Transverse colon (tissue), 4 donors: Measurements from ENCODE around the gene SRI.

Experiments
- CTCF ChIP-seq, 5 experiments: fragments of 200-600 bp in 3 of 5; fragments of 450-650 bp in 2 of 5; sonication (generic) in 3 of 5; IDR thresholded peaks; 1 replicate in 2 of 5; 2 replicates in 3 of 5; pipeline ENCODE4 v1.5.1; 2016 to 2017; ENCODE audit warnings: antibody characterized with exemption in 5 of 5, inconsistent platforms in 3 of 5, mild to moderate bottlenecking in 2 of 5, moderate library complexity in 1 of 5
- EP300 ChIP-seq: sonication (generic); formaldehyde crosslinking; IDR thresholded peaks from one replicate; pipeline ENCODE4 v1.6.1; 2017; ENCODE audit warnings: antibody characterized with exemption, low read depth
- POLR2A ChIP-seq: fragments of 450-650 bp; IDR thresholded peaks from one replicate; pipeline ENCODE4 v1.6.1; 2016; ENCODE audit warnings: antibody characterized with exemption, mild to moderate bottlenecking, moderate library complexity
- POLR2AphosphoS5 ChIP-seq, 3 donors: sonication (generic); formaldehyde crosslinking; IDR thresholded peaks; one replicate each; pipeline ENCODE4 v1.6.1; 2016; ENCODE audit warnings: antibody characterized with exemption in 3 of 3

GRCh38 chr7:88203401-88203800, 16.4 kb downstream of the SRI start:
- no peak for TF ChIP-seq POLR2AphosphoS5 (IDR thresholded peaks at IDR 0.05)
- no peak for TF ChIP-seq CTCF (IDR thresholded peaks at IDR 0.05)
- no peak for TF ChIP-seq EP300
- TF ChIP-seq POLR2A, result no peak
